ENCODE measurements around the gene MRPS7. TPM values are rescaled to one million over a fixed set of nuclear protein-coding genes. Genes with fewer than 3 reads are reported as not detected.
"Not testable (repeated sequence)": the region's sequence is repeated elsewhere in the genome, so short reads cannot be mapped to it uniquely, and the experiment has no call there.

MRPS7 gene
- total and polyA plus RNA-seq, 4 donors: 47.9 to 73.5 (median 70.7) TPM

DNA sequence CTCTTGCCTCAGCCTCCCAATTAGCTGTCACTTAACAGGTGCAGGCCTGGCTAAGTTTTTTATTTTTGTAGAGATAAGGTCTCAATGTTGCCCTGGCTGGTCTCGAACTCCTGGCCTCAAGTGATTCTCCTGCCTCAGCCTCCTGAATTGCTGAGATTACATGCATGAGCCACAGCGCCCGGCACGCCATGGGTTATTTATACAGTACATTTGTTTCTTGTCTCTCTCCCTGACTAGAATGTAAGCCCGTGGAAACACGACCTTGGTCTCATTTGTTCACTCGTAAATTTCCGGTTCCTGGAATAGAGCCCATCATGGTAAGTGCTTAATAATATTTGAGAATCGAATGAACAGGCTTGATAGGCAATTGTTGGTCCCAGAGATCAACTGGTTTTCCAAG, 25.5 kb downstream of the MRPS7 start:
- 98% methylated on average over 6 of the region's 9 CpGs for WGBS (ENCODE audit: insufficient coverage)

DNA sequence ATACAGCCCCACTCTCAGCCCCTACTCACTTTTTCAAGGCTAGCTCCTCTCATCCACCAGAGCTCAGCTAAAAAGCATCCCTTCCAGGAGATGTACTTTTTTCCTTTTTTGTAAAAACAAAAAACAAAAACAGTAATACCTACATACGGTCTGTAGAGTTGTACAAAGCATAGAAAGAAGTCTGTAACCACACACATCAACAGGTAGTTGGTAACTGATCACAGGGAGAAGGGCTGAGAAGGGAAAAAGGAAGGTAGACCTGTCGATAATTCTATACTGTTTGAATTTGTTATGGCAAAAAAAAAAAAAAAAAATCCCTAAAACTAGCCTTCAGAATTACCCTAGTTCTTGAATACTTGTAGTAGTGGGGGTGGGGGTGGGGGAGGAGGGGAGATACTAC, 26.7 kb downstream of the MRPS7 start:
- peaks cover 4% of the 10 kb centered on the region for H3K4me1 ChIP-seq (ENCODE audit: control insufficient read depth, insufficient read depth, low read length)
- peaks cover 7% of the 10 kb centered on the region for H3K36me3 ChIP-seq (ENCODE audit: control insufficient read depth, insufficient read depth, low read length)
- H3K4me3 ChIP-seq (ENCODE audit: low read depth, low read length): peak overlapping the region; percentile 85
- no peak for DNase-seq (ENCODE audit: low read depth in 4 of 6, low spot score in 6 of 6)
- H3K27me3 ChIP-seq (ENCODE audit: control insufficient read depth, insufficient read depth, low read length): no peaks in the 10 kb centered on the region
- H3K27ac ChIP-seq (ENCODE audit: low read depth, low read length): no peak overlapping the region
- WGBS (ENCODE audit: insufficient coverage): no CpG with 5 or more reads among the region's 2 CpGs
- H3K9me3 ChIP-seq (ENCODE audit: control insufficient read depth, insufficient read depth, low read length): no peaks in the 10 kb centered on the region

More for the DNA sequence above, 25.5 kb downstream of the MRPS7 start:
- H3K4me1 ChIP-seq (ENCODE audit: control insufficient read depth, insufficient read depth, low read length): peaks cover 4% of the 10 kb centered on the region
- H3K4me3 ChIP-seq (ENCODE audit: low read depth, low read length): no peak overlapping the region
- H3K27me3 ChIP-seq (ENCODE audit: control insufficient read depth, insufficient read depth, low read length): no peaks in the 10 kb centered on the region
- DNase-seq (ENCODE audit: low read depth in 4 of 6, low spot score in 6 of 6): no peak
- peaks cover 12% of the 10 kb centered on the region for H3K36me3 ChIP-seq (ENCODE audit: control insufficient read depth, insufficient read depth, low read length)
- H3K9me3 ChIP-seq (ENCODE audit: control insufficient read depth, insufficient read depth, low read length): no peaks in the 10 kb centered on the region
- no peak overlapping the region for H3K27ac ChIP-seq (ENCODE audit: low read depth, low read length)

DNA sequence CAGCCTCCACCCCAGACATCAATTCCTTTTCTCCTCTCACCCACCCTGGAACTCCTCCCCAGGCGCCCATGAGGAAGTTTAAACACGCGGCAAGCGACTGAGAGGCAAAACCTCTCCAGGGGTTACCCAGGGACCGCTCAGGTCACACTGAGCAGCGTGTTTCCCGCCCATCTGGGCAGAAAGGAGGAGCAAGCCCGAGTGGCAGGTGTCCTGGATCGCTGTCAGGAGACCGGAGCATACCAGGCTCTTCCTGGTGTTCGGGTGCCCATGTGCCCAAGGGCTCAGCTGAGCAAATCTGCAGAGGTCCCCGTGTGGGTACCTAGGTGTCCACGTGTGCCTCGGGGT, 27.1 kb downstream of the MRPS7 start:
- no peak for DNase-seq (ENCODE audit: low read depth in 4 of 6, low spot score in 6 of 6)
- peaks cover 4% of the 10 kb centered on the region for H3K4me1 ChIP-seq (ENCODE audit: control insufficient read depth, insufficient read depth, low read length)
- peak overlapping the region; percentile 85 for H3K4me3 ChIP-seq (ENCODE audit: low read depth, low read length)
- H3K36me3 ChIP-seq (ENCODE audit: control insufficient read depth, insufficient read depth, low read length): peaks cover 6% of the 10 kb centered on the region
- H3K27me3 ChIP-seq (ENCODE audit: control insufficient read depth, insufficient read depth, low read length): no peaks in the 10 kb centered on the region
- WGBS (ENCODE audit: insufficient coverage): 0% methylated on average over 14 of the region's 14 CpGs
- no peaks in the 10 kb centered on the region for H3K9me3 ChIP-seq (ENCODE audit: control insufficient read depth, insufficient read depth, low read length)
- peak overlapping the region; percentile 66 for H3K27ac ChIP-seq (ENCODE audit: low read depth, low read length)

GRCh38 chr17:75289115-75289831, 27.6 kb downstream of the MRPS7 start, which contains the start of gene SLC25A19:
Gene SLC25A19 (minus strand): TSS chr17:75289433. CDS start chr17:75286764, 2,669 bp downstream.
- no peaks in the 10 kb centered on the region for H3K27me3 ChIP-seq (ENCODE audit: control insufficient read depth, insufficient read depth, low read length)
- H3K4me1 ChIP-seq (ENCODE audit: control insufficient read depth, insufficient read depth, low read length): peaks cover 4% of the 10 kb centered on the region
- H3K4me3 ChIP-seq (ENCODE audit: low read depth, low read length): peak within 1 kb of the TSS; percentile 85
- H3K36me3 ChIP-seq (ENCODE audit: control insufficient read depth, insufficient read depth, low read length): peaks cover 6% of the 10 kb centered on the region
- peak within 1 kb of the TSS; percentile 92 for H3K27ac ChIP-seq (ENCODE audit: low read depth, low read length)
- WGBS (ENCODE audit: insufficient coverage): 0% methylated on average over 64 of the region's 65 CpGs
- peak; percentile 91 to 99 (median 96) for DNase-seq (ENCODE audit: low read depth in 4 of 6, low spot score in 6 of 6)
- H3K9me3 ChIP-seq (ENCODE audit: control insufficient read depth, insufficient read depth, low read length): no peaks in the 10 kb centered on the region

GRCh38 chr17:75289832-75290337, 28.2 kb downstream of the MRPS7 start:
- peak in 2 of 6 donors; percentile 38 to 60 for DNase-seq (ENCODE audit: low read depth in 4 of 6, low spot score in 6 of 6)

GRCh38 chr17:75292810-75293448, 31.2 kb downstream of the MRPS7 start:
- not testable (repeated sequence) for H3K27ac ChIP-seq (ENCODE audit: low read depth, low read length); H3K4me3 ChIP-seq (ENCODE audit: low read depth, low read length); DNase-seq (ENCODE audit: low read depth in 4 of 6, low spot score in 6 of 6); H3K4me1 ChIP-seq (ENCODE audit: control insufficient read depth, insufficient read depth, low read length); H3K9me3 ChIP-seq (ENCODE audit: control insufficient read depth, insufficient read depth, low read length); H3K27me3 ChIP-seq (ENCODE audit: control insufficient read depth, insufficient read depth, low read length); H3K36me3 ChIP-seq (ENCODE audit: control insufficient read depth, insufficient read depth, low read length)
- WGBS (ENCODE audit: insufficient coverage): 82% methylated on average over 14 of the region's 16 CpGs

More at GRCh38 chr17:75289832-75290337, 28.2 kb downstream of the MRPS7 start:
- Histone ChIP-seq H3K27ac (ENCODE audit: low read depth, low read length) (peak overlapping the region; percentile 92), H3K27me3 (ENCODE audit: control insufficient read depth, insufficient read depth, low read length) (no peaks in the 10 kb centered on the region), H3K4me1 (ENCODE audit: control insufficient read depth, insufficient read depth, low read length) (peaks cover 4% of the 10 kb centered on the region), H3K4me3 (ENCODE audit: low read depth, low read length) (peak overlapping the region; percentile 85), H3K9me3 (ENCODE audit: control insufficient read depth, insufficient read depth, low read length) (no peaks in the 10 kb centered on the region), H3K36me3 (ENCODE audit: control insufficient read depth, insufficient read depth, low read length) (peaks cover 6% of the 10 kb centered on the region)
- WGBS (ENCODE audit: insufficient coverage): 0% methylated on average over 6 of the region's 26 CpGs

GRCh38 chr17:75295201-75296158, 33.8 kb downstream of the MRPS7 start:
- no peaks in the 10 kb centered on the region for H3K4me1 ChIP-seq (ENCODE audit: control insufficient read depth, insufficient read depth, low read length)
- no peaks in the 10 kb centered on the region for H3K36me3 ChIP-seq (ENCODE audit: control insufficient read depth, insufficient read depth, low read length)
- H3K9me3 ChIP-seq (ENCODE audit: control insufficient read depth, insufficient read depth, low read length): no peaks in the 10 kb centered on the region
- peak overlapping the region; percentile 48 for H3K27ac ChIP-seq (ENCODE audit: low read depth, low read length)
- 84% methylated on average over 4 of the region's 8 CpGs for WGBS (ENCODE audit: insufficient coverage)
- no peak for DNase-seq (ENCODE audit: low read depth in 4 of 6, low spot score in 6 of 6)
- H3K27me3 ChIP-seq (ENCODE audit: control insufficient read depth, insufficient read depth, low read length): no peaks in the 10 kb centered on the region
- no peak overlapping the region for H3K4me3 ChIP-seq (ENCODE audit: low read depth, low read length)

- Histone ChIP-seq H3K4me3 (ENCODE audit: low read depth, low read length) (no peak overlapping the region), H3K9me3 (ENCODE audit: control insufficient read depth, insufficient read depth, low read length) (no peaks in the 10 kb centered on the region), H3K36me3 (ENCODE audit: control insufficient read depth, insufficient read depth, low read length) (no peaks in the 10 kb centered on the region), H3K27me3 (ENCODE audit: control insufficient read depth, insufficient read depth, low read length) (no peaks in the 10 kb centered on the region), H3K4me1 (ENCODE audit: control insufficient read depth, insufficient read depth, low read length) (no peaks in the 10 kb centered on the region), H3K27ac (ENCODE audit: low read depth, low read length) (no peak overlapping the region)
- DNase-seq (ENCODE audit: low read depth in 4 of 6, low spot score in 6 of 6): no peak
- no CpG with 5 or more reads among the region's 7 CpGs for WGBS (ENCODE audit: insufficient coverage)
These were observed 38.6 kb downstream of the MRPS7 start for GRCh38 chr17:75300280-75300679.

DNA sequence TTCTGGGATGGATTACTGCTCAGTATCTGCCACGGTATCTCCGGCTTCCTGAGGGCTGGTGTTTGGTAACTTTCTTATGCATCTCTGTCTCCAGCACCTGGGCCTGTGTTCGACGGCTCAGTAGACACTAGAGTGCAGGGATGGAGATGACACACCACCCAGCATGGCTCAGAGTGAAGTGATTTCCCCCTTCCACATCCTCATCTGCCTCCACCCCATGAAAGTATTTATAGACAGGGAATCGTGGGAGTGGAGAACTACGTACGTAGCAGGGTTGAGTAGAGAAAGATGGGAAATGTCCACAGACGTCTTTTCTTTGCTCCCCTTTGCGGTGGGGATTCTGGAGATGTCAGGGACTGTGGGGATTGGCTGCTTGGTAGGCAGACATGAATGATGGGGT, 39.4 kb downstream of the MRPS7 start:
- Histone ChIP-seq H3K9me3 (ENCODE audit: control insufficient read depth, insufficient read depth, low read length) (no peaks in the 10 kb centered on the region), H3K27ac (ENCODE audit: low read depth, low read length) (no peak overlapping the region), H3K4me3 (ENCODE audit: low read depth, low read length) (no peak overlapping the region), H3K36me3 (ENCODE audit: control insufficient read depth, insufficient read depth, low read length) (no peaks in the 10 kb centered on the region), H3K27me3 (ENCODE audit: control insufficient read depth, insufficient read depth, low read length) (no peaks in the 10 kb centered on the region), H3K4me1 (ENCODE audit: control insufficient read depth, insufficient read depth, low read length) (no peaks in the 10 kb centered on the region)
- 88% methylated on average over 7 of the region's 9 CpGs for WGBS (ENCODE audit: insufficient coverage)
- DNase-seq (ENCODE audit: low read depth in 4 of 6, low spot score in 6 of 6): no peak

Data from spinal cord (tissue), 10 donors.